ENCODE data around the gene CFAP45.
"Not testable (repeated sequence)": the region's sequence is repeated elsewhere in the genome, so short reads cannot be mapped to it uniquely, and the experiment has no call there.

Gene CFAP45

GRCh38 chr1:159922511-159923202, 22.7 kb upstream of the CFAP45 start:
- ATAC-seq: no peak

GRCh38 chr1:159921700-159922504, 21.9 kb upstream of the CFAP45 start:
- no peak for ATAC-seq

- peak; percentile 3 to 5 for ATAC-seq
Measured at GRCh38 chr1:159921251-159921650, 21.3 kb upstream of the CFAP45 start.

- ATAC-seq: no peak
Measured at GRCh38 chr1:159920651-159921050, 20.7 kb upstream of the CFAP45 start.

- no peak for ATAC-seq
Measured at GRCh38 chr1:159920202-159920601, 20.2 kb upstream of the CFAP45 start.

- ATAC-seq: no peak
Measured at GRCh38 chr1:159919236-159919865, 19.4 kb upstream of the CFAP45 start.

- ATAC-seq: no peak
Measured at GRCh38 chr1:159918352-159919200, 18.6 kb upstream of the CFAP45 start.

GRCh38 chr1:159917533-159918351, 17.8 kb upstream of the CFAP45 start:
- ATAC-seq: no peak

GRCh38 chr1:159916242-159917051, 16.5 kb upstream of the CFAP45 start:
- no peak for ATAC-seq

GRCh38 chr1:159915571-159916241, 15.7 kb upstream of the CFAP45 start:
- no peak for ATAC-seq

- ATAC-seq: no peak
Measured at GRCh38 chr1:159914252-159915018, 14.5 kb upstream of the CFAP45 start.

GRCh38 chr1:159913451-159914192, 13.7 kb upstream of the CFAP45 start:
- ATAC-seq: no peak

- ATAC-seq: peak in 1 of 2 donors; percentile 34
Measured at GRCh38 chr1:159911326-159912070, 11.5 kb upstream of the CFAP45 start.

- ATAC-seq: no peak
Measured at GRCh38 chr1:159908031-159908940, 8.3 kb upstream of the CFAP45 start.

GRCh38 chr1:159906960-159907359, 7.0 kb upstream of the CFAP45 start:
- ATAC-seq: no peak

GRCh38 chr1:159904036-159904435, 4.1 kb upstream of the CFAP45 start:
- not testable (repeated sequence) for ATAC-seq

- ATAC-seq: no peak
Measured at GRCh38 chr1:159902541-159902940, 2.6 kb upstream of the CFAP45 start.
